ENCODE results near the gene GPN2.

GRCh38 chr1:26853600-26853999, 36.5 kb downstream of the GPN2 start:
- TF ChIP-seq CTCF (optimal IDR thresholded peaks at IDR 0.05 in 1 of 3, IDR thresholded peaks at IDR 0.05 in 1 of 3, conservative IDR thresholded peaks at IDR 0.05 in 1 of 3; ENCODE audit: extremely low read depth in 1 of 3, insufficient read depth in 2 of 3, low read length in 3 of 3) (no peak), EZH2 (IDR thresholded peaks at IDR 0.05; ENCODE audit: low read length) (no peak)

All from keratinocyte (primary cell).